IMR-90 (cell line): ENCODE data around the gene CLEC5A. TPM values are rescaled to one million over a fixed set of nuclear protein-coding genes. Genes with fewer than 3 reads are reported as not detected.

Source experiments
- ATAC-seq: fragments of 200-7000 bp; cut with Tn5 transposase; 2 replicates; pipeline ENCODE4 v1.9.1; 2020; ENCODE audit warnings: low read depth, mild to moderate bottlenecking, moderate library complexity
- BruUV-seq: library from RNA; stranded (reverse); fragments of 400-500 nt; replicated peaks from 2 replicates; lab custom pipeline; 2021; lab: Mats Ljungman, UMichigan
- CTCF ChIA-PET: fragments of 300-600 bp; formaldehyde crosslinking; extraction: SDS; loops from one replicate; lab custom pipeline; 2021; ENCODE audit warnings: antibody characterized with exemption; lab: Yijun Ruan, JAX
- POLR2A ChIA-PET: fragments of 300-600 bp; sonication (Branson Sonifier 250); formaldehyde crosslinking; loops from one replicate; lab custom pipeline; 2022; ENCODE audit warnings: antibody characterized with exemption; ENCODE audit not compliant: unreplicated experiment; lab: Charles Lee
- DNase-seq: peaks from one replicate; pipeline ENCODE4 v3.0.0; 2013
- H2AFZ ChIP-seq: replicated peaks from 2 replicates; pipeline ENCODE3; 2013; ENCODE audit warnings: low read length, mild to moderate bottlenecking; ENCODE audit not compliant: poor library complexity
- H2AK5ac ChIP-seq: 2 replicates; pipeline ENCODE4 v1.6.1; 2013; ENCODE audit warnings: low read depth, low read length, inconsistent platforms
- H2AK9ac ChIP-seq: replicated peaks from 2 replicates; pipeline ENCODE3; 2013; ENCODE audit warnings: mild to moderate bottlenecking, low read depth, low read length, moderate library complexity; ENCODE audit not compliant: poor library complexity
- H2BK120ac ChIP-seq: 2 replicates; pipeline ENCODE4 v1.6.1; 2013; ENCODE audit warnings: low read depth, low read length, inconsistent platforms
- H2BK15ac ChIP-seq: 3 replicates; pipeline ENCODE4 v1.6.1; 2013; ENCODE audit warnings: low read depth, low read length, inconsistent platforms
- H2BK20ac ChIP-seq: 2 replicates; pipeline ENCODE4 v1.6.1; 2013; ENCODE audit warnings: low read depth, mild to moderate bottlenecking, inconsistent platforms, low read length, moderate library complexity
- H2BK5ac ChIP-seq: 2 replicates; pipeline ENCODE4 v1.6.1; 2013; ENCODE audit warnings: mild to moderate bottlenecking, low read depth, low read length, inconsistent platforms; ENCODE audit not compliant: poor library complexity, severe bottlenecking
- H3K14ac ChIP-seq: replicated peaks from 2 replicates; pipeline ENCODE4 v1.6.1; 2013; ENCODE audit warnings: low read depth, low read length, inconsistent platforms
- H3K18ac ChIP-seq: 2 replicates; pipeline ENCODE4 v1.6.1; 2013; ENCODE audit warnings: low read depth, low read length, control low read depth
- H3K23ac ChIP-seq: 2 replicates; pipeline ENCODE4 v1.6.1; 2013; ENCODE audit warnings: low read depth, low read length, inconsistent platforms
- H3K27ac ChIP-seq: 2 replicates; pipeline ENCODE4 v1.5.1; 2013; ENCODE audit warnings: mild to moderate bottlenecking, control low read depth, low read length; ENCODE audit not compliant: insufficient read depth
- H3K27me3 ChIP-seq: 2 replicates; pipeline ENCODE4 v1.6.1; 2013; ENCODE audit warnings: low read length; ENCODE audit not compliant: control insufficient read depth, insufficient read depth
- H3K36me3 ChIP-seq: 2 replicates; pipeline ENCODE4 v1.6.1; 2013; ENCODE audit warnings: low read length, mixed read lengths; ENCODE audit not compliant: control insufficient read depth, insufficient read depth
- H3K4ac ChIP-seq: 2 replicates; pipeline ENCODE4 v1.6.1; 2013; ENCODE audit warnings: low read depth, low read length, inconsistent platforms
- H3K4me1 ChIP-seq: 2 replicates; pipeline ENCODE4 v1.6.1; 2013; ENCODE audit warnings: low read length, mixed read lengths; ENCODE audit not compliant: control insufficient read depth, insufficient read depth
- H3K4me2 ChIP-seq: 2 replicates; pipeline ENCODE4 v1.6.1; 2013; ENCODE audit warnings: low read depth, mild to moderate bottlenecking, control low read depth, low read length, moderate library complexity
- H3K4me3 ChIP-seq: 2 replicates; pipeline ENCODE4 v1.5.1; 2013; ENCODE audit warnings: low read depth, mild to moderate bottlenecking, control low read depth, low read length, moderate library complexity; ENCODE audit not compliant: insufficient read depth
- H3K56ac ChIP-seq: 2 replicates; pipeline ENCODE4 v1.6.1; 2013; ENCODE audit warnings: low read length, inconsistent platforms; ENCODE audit not compliant: insufficient read depth; ENCODE audit errors: extremely low read depth
- H3K79me1 ChIP-seq, 2 experiments: 2 replicates each; pipeline ENCODE4 v1.6.1; 2013; ENCODE audit warnings: low read length in 2 of 2, inconsistent platforms in 1 of 2, low read depth in 1 of 2
- H3K9ac ChIP-seq: 2 replicates; pipeline ENCODE4 v1.6.1; 2013; ENCODE audit warnings: low read depth, low read length, control low read depth
- H3K9me1 ChIP-seq: 2 replicates; pipeline ENCODE4 v1.6.1; 2013; ENCODE audit warnings: low read length, inconsistent platforms; ENCODE audit not compliant: insufficient read depth
- H3K9me3 ChIP-seq: 2 replicates; pipeline ENCODE4 v1.6.1; 2013; ENCODE audit warnings: low read length; ENCODE audit not compliant: control insufficient read depth, insufficient read depth
- H4K20me1 ChIP-seq: 2 replicates; pipeline ENCODE4 v1.6.1; 2013; ENCODE audit warnings: low read length, inconsistent platforms; ENCODE audit not compliant: insufficient read depth
- H4K5ac ChIP-seq: 2 replicates; pipeline ENCODE4 v1.6.1; 2013; ENCODE audit warnings: mild to moderate bottlenecking, low read depth, low read length, control low read depth
- H4K8ac ChIP-seq, 2 experiments: 2 replicates each; pipeline ENCODE4 v1.6.1; 2013; ENCODE audit warnings: low read depth in 2 of 2, low read length in 2 of 2, control low read depth in 1 of 2, inconsistent platforms in 1 of 2
- H4K91ac ChIP-seq: 2 replicates; pipeline ENCODE4 v1.6.1; 2013; ENCODE audit warnings: low read depth, low read length, inconsistent platforms; ENCODE audit not compliant: insufficient read depth
- CEBPB ChIP-seq: IDR thresholded peaks from 2 replicates; pipeline ENCODE4 v1.6.1; 2012; ENCODE audit warnings: low read depth, low read length, improper control_type of control experiment
- FOS ChIP-seq: fragments of 150-350 bp; IDR thresholded peaks from 2 replicates; pipeline ENCODE4 v1.6.1; 2016; ENCODE audit warnings: low read depth, low read length
- NFE2L2 ChIP-seq: fragments of 150-350 bp; IDR thresholded peaks from 2 replicates; pipeline ENCODE4 v1.6.1; 2016; ENCODE audit warnings: low read depth, mild to moderate bottlenecking, low read length
- POLR2A ChIP-seq: IDR thresholded peaks from 2 replicates; pipeline ENCODE4 v1.6.1; 2012; ENCODE audit warnings: mild to moderate bottlenecking, low read depth, low read length
- WGBS, 2 experiments: methylation state at CpG; one replicate each; pipeline versions ENCODE4 v1.1.5 to v1.1.7; 2013; ENCODE audit warnings: missing lambda C conversion rate in 2 of 2; ENCODE audit not compliant: insufficient read length in 1 of 2; ENCODE audit errors: extremely low coverage in 2 of 2; 5-methylcytosine and 5-hydroxymethylcytosine counted together
- dilution Hi-C: fragments of 300-500 bp; cut with HindIII; formaldehyde crosslinking; loops from one replicate; pipeline ENCODE4 v1.14.3; 2018; ENCODE audit warnings: low sequenced_read_pairs; ENCODE audit not compliant: unreplicated experiment
- in situ Hi-C: fragments of 300-500 bp; cut with MboI; formaldehyde crosslinking; loops from 3 replicates; pipeline ENCODE4 v1.14.3; 2019; ENCODE audit warnings: low sequenced_read_pairs, inconsistent platforms, mixed read lengths
- intact Hi-C: fragments of 100-400 bp; cut with micrococcal nuclease; formaldehyde crosslinking; loops from 2 replicates; pipeline ENCODE4 v1.10.0; 2022
- polyA plus RNA-seq, 3 experiments: library from polyadenylated mRNA; depleted of rRNA; stranded (reverse); fragments of >200 nt; gene quantifications; 2 replicates each; pipeline ENCODE4 v1.2.3, GENCODE V29; 2012; ENCODE audit warnings: low replicate concordance in 1 of 3
- total RNA-seq: library from RNA; depleted of rRNA; stranded (reverse); fragments of >200 nt; gene quantifications from 2 replicates; pipeline ENCODE4 v1.2.3, GENCODE V29; 2012
- TF ChIP-seq, protein P1 (sequence below): fragments of 150-350 bp; IDR thresholded peaks from 2 replicates; pipeline ENCODE4 v1.6.1; 2017; ENCODE audit warnings: mild to moderate bottlenecking, antibody characterized with exemption, low read length, low read depth
- TF ChIP-seq, protein P2 (sequence below): conservative IDR thresholded peaks from 2 replicates; pipeline ENCODE4 v1.5.1; 2012; ENCODE audit warnings: mild to moderate bottlenecking, low read depth, low read length, improper control_type of control experiment
- TF ChIP-seq, protein P3 (sequence below): fragments of 150-350 bp; IDR thresholded peaks from 2 replicates; pipeline ENCODE4 v1.6.1; 2016; ENCODE audit warnings: low read depth, mild to moderate bottlenecking, low read length, moderate library complexity, borderline replicate concordance

Gene CLEC5A
- total and polyA plus RNA-seq, 2 of the 4 experiments (the other 2 are of a cell fraction), result not detected

DNA sequence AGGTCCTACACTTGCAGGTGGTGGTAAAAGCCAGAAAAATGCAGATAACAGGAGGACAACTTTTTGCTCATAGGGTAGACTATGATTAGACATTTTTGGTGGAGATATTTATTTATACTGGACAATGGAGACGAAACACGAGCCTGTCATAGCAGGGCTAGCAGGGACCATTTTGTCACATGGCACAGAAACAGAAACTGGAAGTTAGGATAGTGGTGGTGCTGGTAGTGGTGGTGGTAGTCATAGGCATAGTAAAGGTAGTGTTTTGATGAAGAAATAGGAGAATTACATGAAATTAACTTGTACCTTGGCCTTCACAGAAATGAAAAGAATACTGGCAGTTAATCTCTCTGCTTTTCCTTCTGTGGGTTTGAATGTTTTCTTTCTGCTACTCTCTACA is 40.1 kb upstream of the CLEC5A start:
- no peaks in the 10 kb centered on the region for H3K27me3 ChIP-seq
- no peak overlapping the region for H2BK20ac ChIP-seq
- H3K18ac ChIP-seq, result no peak overlapping the region
- ChIA-PET CTCF (no interaction called here), POLR2A (no interaction called here)
- H3K9ac ChIP-seq, result no peak overlapping the region
- no peak overlapping the region for H2AK9ac ChIP-seq
- H2AFZ ChIP-seq, result no peak overlapping the region
- no peaks in the 10 kb centered on the region for H3K9me1 ChIP-seq
- no peak overlapping the region for H2BK5ac ChIP-seq
- dilution Hi-C loops, result no loop called here
- no peak overlapping the region for H3K56ac ChIP-seq
- H3K36me3 ChIP-seq, result no peaks in the 10 kb centered on the region
- no peak overlapping the region for H2AK5ac ChIP-seq
- H3K9me3 ChIP-seq, result peaks cover 15% of the 10 kb centered on the region
- no CpG with 5 or more reads among the region's 2 CpGs for WGBS, 2 experiments
- H4K8ac ChIP-seq, result no peak overlapping the region
- ATAC-seq (no peak), DNase-seq (no peak)
- intact Hi-C loops, result no loop called here
- no peaks in the 10 kb centered on the region for H4K20me1 ChIP-seq
- no peak for TF ChIP-seq POLR2A
- TF ChIP-seq, protein P1, sequence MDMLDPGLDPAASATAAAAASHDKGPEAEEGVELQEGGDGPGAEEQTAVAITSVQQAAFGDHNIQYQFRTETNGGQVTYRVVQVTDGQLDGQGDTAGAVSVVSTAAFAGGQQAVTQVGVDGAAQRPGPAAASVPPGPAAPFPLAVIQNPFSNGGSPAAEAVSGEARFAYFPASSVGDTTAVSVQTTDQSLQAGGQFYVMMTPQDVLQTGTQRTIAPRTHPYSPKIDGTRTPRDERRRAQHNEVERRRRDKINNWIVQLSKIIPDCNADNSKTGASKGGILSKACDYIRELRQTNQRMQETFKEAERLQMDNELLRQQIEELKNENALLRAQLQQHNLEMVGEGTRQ, result no peak
- TF ChIP-seq NFE2L2, result no peak
- TF ChIP-seq, protein P2, sequence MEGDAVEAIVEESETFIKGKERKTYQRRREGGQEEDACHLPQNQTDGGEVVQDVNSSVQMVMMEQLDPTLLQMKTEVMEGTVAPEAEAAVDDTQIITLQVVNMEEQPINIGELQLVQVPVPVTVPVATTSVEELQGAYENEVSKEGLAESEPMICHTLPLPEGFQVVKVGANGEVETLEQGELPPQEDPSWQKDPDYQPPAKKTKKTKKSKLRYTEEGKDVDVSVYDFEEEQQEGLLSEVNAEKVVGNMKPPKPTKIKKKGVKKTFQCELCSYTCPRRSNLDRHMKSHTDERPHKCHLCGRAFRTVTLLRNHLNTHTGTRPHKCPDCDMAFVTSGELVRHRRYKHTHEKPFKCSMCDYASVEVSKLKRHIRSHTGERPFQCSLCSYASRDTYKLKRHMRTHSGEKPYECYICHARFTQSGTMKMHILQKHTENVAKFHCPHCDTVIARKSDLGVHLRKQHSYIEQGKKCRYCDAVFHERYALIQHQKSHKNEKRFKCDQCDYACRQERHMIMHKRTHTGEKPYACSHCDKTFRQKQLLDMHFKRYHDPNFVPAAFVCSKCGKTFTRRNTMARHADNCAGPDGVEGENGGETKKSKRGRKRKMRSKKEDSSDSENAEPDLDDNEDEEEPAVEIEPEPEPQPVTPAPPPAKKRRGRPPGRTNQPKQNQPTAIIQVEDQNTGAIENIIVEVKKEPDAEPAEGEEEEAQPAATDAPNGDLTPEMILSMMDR, result no peak
- no peak for TF ChIP-seq FOS
- TF ChIP-seq CEBPB, result no peak
- TF ChIP-seq, protein P3, sequence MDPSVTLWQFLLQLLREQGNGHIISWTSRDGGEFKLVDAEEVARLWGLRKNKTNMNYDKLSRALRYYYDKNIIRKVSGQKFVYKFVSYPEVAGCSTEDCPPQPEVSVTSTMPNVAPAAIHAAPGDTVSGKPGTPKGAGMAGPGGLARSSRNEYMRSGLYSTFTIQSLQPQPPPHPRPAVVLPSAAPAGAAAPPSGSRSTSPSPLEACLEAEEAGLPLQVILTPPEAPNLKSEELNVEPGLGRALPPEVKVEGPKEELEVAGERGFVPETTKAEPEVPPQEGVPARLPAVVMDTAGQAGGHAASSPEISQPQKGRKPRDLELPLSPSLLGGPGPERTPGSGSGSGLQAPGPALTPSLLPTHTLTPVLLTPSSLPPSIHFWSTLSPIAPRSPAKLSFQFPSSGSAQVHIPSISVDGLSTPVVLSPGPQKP, result no peak
- no peak overlapping the region for H4K5ac ChIP-seq
- no peak overlapping the region for H3K4me3 ChIP-seq
- H3K4me1 ChIP-seq, result no peaks in the 10 kb centered on the region
- no peak overlapping the region for H4K91ac ChIP-seq
- no peak overlapping the region for H3K27ac ChIP-seq
- in situ Hi-C loops, result no loop called here
- no peak overlapping the region for H3K14ac ChIP-seq
- H3K4ac ChIP-seq, result no peak overlapping the region
- no TSS peak for BruUV-seq
- no peak overlapping the region for H3K4me2 ChIP-seq
- no peaks in the 10 kb centered on the region for H3K79me1 ChIP-seq
- no peak overlapping the region for H3K23ac ChIP-seq
- H2BK120ac ChIP-seq, result no peak overlapping the region
- H2BK15ac ChIP-seq, result no peak overlapping the region
